SU-DHL-6 (cell line): ENCODE measurements around the gene IL1RL2.

Source experiments
- CTCF ChIP-seq: fragments of 200-600 bp; sonication (generic); IDR thresholded peaks from one replicate; pipeline ENCODE4 v1.5.1; 2017; ENCODE audit warnings: antibody characterized with exemption, mild to moderate bottlenecking, low read length, moderate library complexity; ENCODE audit not compliant: insufficient read depth, poor library complexity, severe bottlenecking
- EZH2phosphoT487 ChIP-seq: fragments of 200-600 bp; sonication (generic), shearing (Covaris generic); conservative IDR thresholded peaks from 2 replicates; pipeline ENCODE4 v1.6.1; 2018; ENCODE audit warnings: mild to moderate bottlenecking, antibody characterized with exemption, low read length, moderate library complexity, mixed read lengths

- TF ChIP-seq CTCF (no peak), EZH2phosphoT487 (no peak)
These were observed 4.7 kb upstream of the IL1RL2 start for GRCh38 chr2:102181919-102182635.
